Breast epithelium (tissue), 4 donors: ENCODE data around the gene KRT2. TPM values are rescaled to one million over a fixed set of nuclear protein-coding genes. Genes with fewer than 3 reads are reported as not detected.

Source experiments
- DNase-seq, 2 donors: peaks; one replicate each; pipeline ENCODE4 v3.0.0-alpha.2; 2019; ENCODE audit warnings: low spot score in 2 of 2
- H3K27ac ChIP-seq, 2 donors: fragments of 200-600 bp; sonication (generic) in 1 of 2; one replicate each; pipeline ENCODE4 v1.5.1; 2016 to 2019; ENCODE audit warnings: mild to moderate bottlenecking in 1 of 2
- H3K27me3 ChIP-seq, 2 donors: fragments of 200-600 bp; sonication (generic) in 1 of 2; one replicate each; pipeline versions ENCODE4 v1.5.1 to v1.6.0; 2017 to 2019; ENCODE audit warnings: control low read depth in 1 of 2, mild to moderate bottlenecking in 1 of 2
- H3K36me3 ChIP-seq: fragments of 200-600 bp; one replicate; pipeline ENCODE4 v1.5.1; 2019
- H3K4me1 ChIP-seq, 2 donors: fragments of 200-600 bp; sonication (generic); one replicate each; pipeline ENCODE4 v1.5.1; 2016 to 2019; ENCODE audit warnings: control low read depth in 1 of 2
- H3K4me3 ChIP-seq, 3 donors: fragments of 200-600 bp; sonication (generic); 1 replicate in 2 of 3; 2 replicates in 1 of 3; pipeline ENCODE4 v1.5.1; 2016 to 2019; ENCODE audit warnings: mild to moderate bottlenecking in 3 of 3, moderate library complexity in 2 of 3
- H3K9me3 ChIP-seq, 2 donors: fragments of 200-600 bp; sonication (generic) in 1 of 2; one replicate each; pipeline ENCODE4 v1.5.1; 2016 to 2019; ENCODE audit warnings: control low read depth in 1 of 2
- CTCF ChIP-seq, 3 donors: fragments of 450-650 bp; IDR thresholded peaks; one replicate each; pipeline ENCODE4 v1.5.1; 2016 to 2017; ENCODE audit warnings: antibody characterized with exemption in 3 of 3, mild to moderate bottlenecking in 3 of 3, moderate library complexity in 3 of 3
- POLR2A ChIP-seq: fragments of 450-650 bp; IDR thresholded peaks from one replicate; pipeline ENCODE4 v1.6.1; 2016; ENCODE audit warnings: antibody characterized with exemption, mild to moderate bottlenecking, moderate library complexity
- POLR2AphosphoS5 ChIP-seq, 3 donors: sonication (generic); formaldehyde crosslinking; IDR thresholded peaks; one replicate each; pipeline ENCODE4 v1.6.1; 2017; ENCODE audit warnings: antibody characterized with exemption in 3 of 3
- intact Hi-C: fragments of 100-400 bp; cut with DNase I; formaldehyde crosslinking; loops from one replicate; pipeline ENCODE4 v1.15.1; 2023; ENCODE audit warnings: low total_unique reads
- total RNA-seq, 3 donors: library from RNA; depleted of rRNA; stranded (reverse); fragments of >200 nt; gene quantifications; one replicate each; pipeline ENCODE4 v1.1.0, GENCODE V29; 2016

Gene KRT2
- total RNA-seq, 3 donors from 2014 or later: not detected

GRCh38 chr12:52682381-52682660 is 30.3 kb upstream of the KRT2 start:
- Histone ChIP-seq H3K4me1 (no peaks in the 10 kb centered on the region), H3K36me3 (no peaks in the 10 kb centered on the region), H3K27ac (no peak overlapping the region), H3K9me3 (no peaks in the 10 kb centered on the region), H3K27me3 (peaks cover 0 to 5% of the 10 kb centered on the region in 2 donors), H3K4me3 (no peak overlapping the region)
- TF ChIP-seq CTCF (IDR thresholded peaks at IDR 0.05) (no peak), POLR2AphosphoS5 (IDR thresholded peaks at IDR 0.05) (no peak), POLR2A (no peak)
- no peak for DNase-seq
- intact Hi-C loops: no loop called here

- no peak overlapping the region for H3K4me3 ChIP-seq
- DNase-seq: peak in 1 of 2 donors; percentile 9
- peaks cover 0 to 5% of the 10 kb centered on the region in 2 donors for H3K27me3 ChIP-seq
- no peaks in the 10 kb centered on the region for H3K9me3 ChIP-seq
- no peak overlapping the region for H3K27ac ChIP-seq
- intact Hi-C loops: no loop called here
- TF ChIP-seq CTCF (IDR thresholded peaks at IDR 0.05) (no peak), POLR2A (no peak), POLR2AphosphoS5 (IDR thresholded peaks at IDR 0.05) (no peak)
- H3K4me1 ChIP-seq: no peaks in the 10 kb centered on the region
- no peaks in the 10 kb centered on the region for H3K36me3 ChIP-seq
Observed at GRCh38 chr12:52681526-52682380, 29.7 kb upstream of the KRT2 start.

DNA sequence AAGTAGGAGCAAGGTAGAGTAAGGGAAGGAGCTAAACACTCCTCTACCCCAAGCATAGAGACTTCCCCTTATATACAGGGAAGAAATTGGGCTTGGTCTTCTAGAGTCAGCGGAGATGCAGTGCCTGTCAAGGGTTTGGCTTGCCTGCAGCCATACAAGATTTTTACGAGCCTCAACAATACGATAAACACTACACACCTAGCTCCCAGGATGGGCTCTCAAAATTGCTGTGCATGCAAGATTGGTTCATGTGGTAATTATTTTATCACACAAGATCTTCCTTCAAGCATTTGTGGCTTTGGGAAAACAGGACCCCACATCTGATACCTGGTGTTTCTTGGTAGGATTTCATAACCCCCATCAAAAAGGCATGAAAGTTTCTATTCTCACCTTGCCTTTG is 28.4 kb upstream of the KRT2 start, which contains the start of gene KRT1:
Gene KRT1, minus strand, starts transcription at position 45 of the 400 bp plus-strand sequence. CDS start 59 bp downstream, outside the sequence.
- TF ChIP-seq POLR2A (no peak), CTCF (IDR thresholded peaks at IDR 0.05) (no peak), POLR2AphosphoS5 (IDR thresholded peaks at IDR 0.05) (no peak)
- no peak within 1 kb of the TSS for H3K27ac ChIP-seq
- no peak for DNase-seq
- H3K4me1 ChIP-seq: no peaks in the 10 kb centered on the region
- no peaks in the 10 kb centered on the region for H3K27me3 ChIP-seq
- no peak within 1 kb of the TSS for H3K4me3 ChIP-seq
- H3K9me3 ChIP-seq: no peaks in the 10 kb centered on the region
- intact Hi-C loops: no loop called here
- no peaks in the 10 kb centered on the region for H3K36me3 ChIP-seq

DNA sequence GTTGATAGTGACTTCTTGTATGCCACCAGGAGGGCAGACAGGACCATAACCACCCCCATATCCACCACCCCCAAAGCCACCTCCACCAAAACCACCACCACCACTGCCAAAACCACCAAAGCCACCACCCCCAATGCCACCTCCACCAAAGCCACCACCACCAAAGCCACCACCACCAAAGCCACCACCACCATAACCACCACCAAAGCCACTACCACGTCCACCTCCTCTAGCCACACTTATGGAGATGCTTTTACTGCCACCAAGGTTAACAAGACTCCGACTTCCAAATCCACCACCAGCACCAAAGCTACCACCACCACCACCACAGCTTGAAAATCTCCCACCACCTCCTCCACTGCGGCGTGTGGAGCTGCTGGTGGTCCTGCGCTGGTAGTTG is 27.9 kb upstream of the KRT2 start:
- Histone ChIP-seq H3K27ac (no peak overlapping the region), H3K9me3 (no peaks in the 10 kb centered on the region), H3K4me1 (no peaks in the 10 kb centered on the region), H3K36me3 (no peaks in the 10 kb centered on the region), H3K27me3 (no peaks in the 10 kb centered on the region), H3K4me3 (no peak overlapping the region)
- no peak for TF ChIP-seq POLR2AphosphoS5 (IDR thresholded peaks at IDR 0.05)
- no peak for TF ChIP-seq POLR2A
- no peak for TF ChIP-seq CTCF (IDR thresholded peaks at IDR 0.05)
- DNase-seq: peak in 1 of 2 donors; percentile 17
- intact Hi-C loops: no loop called here

GRCh38 chr12:52677671-52678070 is 25.7 kb upstream of the KRT2 start:
- Histone ChIP-seq H3K27ac (no peak overlapping the region), H3K4me1 (no peaks in the 10 kb centered on the region), H3K4me3 (no peak overlapping the region), H3K27me3 (no peaks in the 10 kb centered on the region), H3K36me3 (no peaks in the 10 kb centered on the region), H3K9me3 (no peaks in the 10 kb centered on the region)
- DNase-seq: peak in 1 of 2 donors; percentile 0
- TF ChIP-seq CTCF (IDR thresholded peaks at IDR 0.05) (no peak), POLR2A (no peak), POLR2AphosphoS5 (IDR thresholded peaks at IDR 0.05) (no peak)
- intact Hi-C loops: no loop called here
